Measurements from ENCODE around the gene MPZ. TPM values are rescaled to one million over a fixed set of nuclear protein-coding genes. Genes with fewer than 3 reads are reported as not detected.

Gene MPZ
- total RNA-seq, 1 donor from 2014 or later = 2.3 TPM

DNA sequence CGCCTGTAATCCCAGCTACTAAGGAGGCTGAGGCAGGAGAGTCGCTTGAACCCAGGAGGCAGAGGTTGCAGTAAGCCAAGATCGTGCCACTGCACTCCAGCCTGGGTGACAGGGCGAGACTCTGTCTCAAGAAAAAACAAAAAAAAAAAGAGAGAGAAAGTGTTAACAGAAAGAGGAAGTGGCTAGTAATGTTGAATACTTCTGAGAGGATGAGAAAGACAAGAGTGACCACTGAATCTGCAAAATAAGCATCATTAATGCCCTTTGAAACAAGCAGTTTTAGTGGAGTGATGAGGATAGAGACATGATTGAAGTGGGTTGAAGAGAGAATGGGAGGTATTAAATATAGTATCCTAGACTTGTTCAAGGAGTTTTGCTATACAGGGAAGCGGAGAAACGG is 11.7 kb downstream of the MPZ start:
- Mint-ChIP-seq H3K4me1 (ENCODE audit: low read depth, unreplicated experiment) (no peaks in the 10 kb centered on the region), H3K27ac (ENCODE audit: unreplicated experiment) (no peak overlapping the region), H3K4me3 (ENCODE audit: unreplicated experiment) (no peak overlapping the region), H3K36me3 (ENCODE audit: low read depth, unreplicated experiment) (no peaks in the 10 kb centered on the region), H3K27me3 (ENCODE audit: low read depth, unreplicated experiment) (peaks cover 2% of the 10 kb centered on the region), H3K9me3 (ENCODE audit: unreplicated experiment) (no peaks in the 10 kb centered on the region)
- H3K4me2 ChIP-seq (ENCODE audit: low read length) = no peak overlapping the region
- no peak for FAIRE-seq
- no peak for DNase-seq (ENCODE audit: low read depth)
- no peak overlapping the region for H2AFZ ChIP-seq (ENCODE audit: low read depth, low read length)
- no peaks in the 10 kb centered on the region for H3K36me3 ChIP-seq (ENCODE audit: insufficient read depth, low read length)
- TF ChIP-seq, protein P1, sequence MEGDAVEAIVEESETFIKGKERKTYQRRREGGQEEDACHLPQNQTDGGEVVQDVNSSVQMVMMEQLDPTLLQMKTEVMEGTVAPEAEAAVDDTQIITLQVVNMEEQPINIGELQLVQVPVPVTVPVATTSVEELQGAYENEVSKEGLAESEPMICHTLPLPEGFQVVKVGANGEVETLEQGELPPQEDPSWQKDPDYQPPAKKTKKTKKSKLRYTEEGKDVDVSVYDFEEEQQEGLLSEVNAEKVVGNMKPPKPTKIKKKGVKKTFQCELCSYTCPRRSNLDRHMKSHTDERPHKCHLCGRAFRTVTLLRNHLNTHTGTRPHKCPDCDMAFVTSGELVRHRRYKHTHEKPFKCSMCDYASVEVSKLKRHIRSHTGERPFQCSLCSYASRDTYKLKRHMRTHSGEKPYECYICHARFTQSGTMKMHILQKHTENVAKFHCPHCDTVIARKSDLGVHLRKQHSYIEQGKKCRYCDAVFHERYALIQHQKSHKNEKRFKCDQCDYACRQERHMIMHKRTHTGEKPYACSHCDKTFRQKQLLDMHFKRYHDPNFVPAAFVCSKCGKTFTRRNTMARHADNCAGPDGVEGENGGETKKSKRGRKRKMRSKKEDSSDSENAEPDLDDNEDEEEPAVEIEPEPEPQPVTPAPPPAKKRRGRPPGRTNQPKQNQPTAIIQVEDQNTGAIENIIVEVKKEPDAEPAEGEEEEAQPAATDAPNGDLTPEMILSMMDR (IDR thresholded peaks at IDR 0.05; ENCODE audit: insufficient read depth, low read depth, low read length) = no peak
- no peak for TF ChIP-seq EZH2 (IDR thresholded peaks at IDR 0.05; ENCODE audit: insufficient read depth, low read length)
- no peaks in the 10 kb centered on the region for H3K79me2 ChIP-seq (ENCODE audit: insufficient read depth, low read length)
- H3K27ac ChIP-seq (ENCODE audit: low read depth, low read length) = no peak overlapping the region
- H3K9me3 ChIP-seq (ENCODE audit: insufficient read depth, low read depth, low read length) = no peaks in the 10 kb centered on the region
- H3K9ac ChIP-seq (ENCODE audit: low read length) = no peak overlapping the region
- H4K20me1 ChIP-seq (ENCODE audit: insufficient read depth, low read length) = no peaks in the 10 kb centered on the region
- H3K27me3 ChIP-seq (ENCODE audit: insufficient read depth, low read length) = no peaks in the 10 kb centered on the region
- H3K4me1 ChIP-seq (ENCODE audit: insufficient read depth, low read length) = no peaks in the 10 kb centered on the region
- H3K4me3 ChIP-seq (ENCODE audit: insufficient read depth, low read depth, low read length) = no peak overlapping the region

DNA sequence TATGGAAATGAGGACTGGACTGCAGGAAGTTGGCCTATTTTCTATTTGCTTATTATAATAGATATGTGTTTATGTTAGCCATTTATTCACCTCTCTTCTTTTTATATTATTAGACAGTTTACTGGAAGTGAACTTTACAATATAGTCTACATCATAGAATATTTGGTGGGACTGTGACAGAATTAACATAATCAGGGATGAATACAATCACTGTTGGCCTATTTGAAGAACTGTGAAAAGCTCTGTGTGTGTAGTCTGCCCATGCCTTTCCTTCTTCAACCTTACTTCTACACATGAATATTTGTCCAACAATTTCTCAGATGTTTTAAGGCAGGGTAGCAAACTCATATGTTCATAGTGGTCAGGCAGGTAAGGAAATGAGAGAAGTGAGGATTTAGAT is 12.4 kb downstream of the MPZ start:
- no peak overlapping the region for H3K9ac ChIP-seq (ENCODE audit: low read length)
- no peak overlapping the region for H3K27ac ChIP-seq (ENCODE audit: low read depth, low read length)
- H4K20me1 ChIP-seq (ENCODE audit: insufficient read depth, low read length) = no peaks in the 10 kb centered on the region
- no peaks in the 10 kb centered on the region for H3K9me3 ChIP-seq (ENCODE audit: insufficient read depth, low read depth, low read length)
- no peak for TF ChIP-seq EZH2 (IDR thresholded peaks at IDR 0.05; ENCODE audit: insufficient read depth, low read length)
- TF ChIP-seq, protein P1 (IDR thresholded peaks at IDR 0.05; ENCODE audit: insufficient read depth, low read depth, low read length) = no peak
- H3K4me2 ChIP-seq (ENCODE audit: low read length) = no peak overlapping the region
- no peak for DNase-seq (ENCODE audit: low read depth)
- H3K36me3 ChIP-seq (ENCODE audit: insufficient read depth, low read length) = no peaks in the 10 kb centered on the region
- FAIRE-seq = no peak
- Mint-ChIP-seq H3K4me1 (ENCODE audit: low read depth, unreplicated experiment) (no peaks in the 10 kb centered on the region), H3K27ac (ENCODE audit: unreplicated experiment) (no peak overlapping the region), H3K36me3 (ENCODE audit: low read depth, unreplicated experiment) (no peaks in the 10 kb centered on the region), H3K9me3 (ENCODE audit: unreplicated experiment) (no peaks in the 10 kb centered on the region), H3K4me3 (ENCODE audit: unreplicated experiment) (no peak overlapping the region), H3K27me3 (ENCODE audit: low read depth, unreplicated experiment) (peaks cover 2% of the 10 kb centered on the region)
- no peaks in the 10 kb centered on the region for H3K27me3 ChIP-seq (ENCODE audit: insufficient read depth, low read length)
- no peak overlapping the region for H3K4me3 ChIP-seq (ENCODE audit: insufficient read depth, low read depth, low read length)
- no peaks in the 10 kb centered on the region for H3K79me2 ChIP-seq (ENCODE audit: insufficient read depth, low read length)
- H3K4me1 ChIP-seq (ENCODE audit: insufficient read depth, low read length) = no peaks in the 10 kb centered on the region
- H2AFZ ChIP-seq (ENCODE audit: low read depth, low read length) = no peak overlapping the region

DNA sequence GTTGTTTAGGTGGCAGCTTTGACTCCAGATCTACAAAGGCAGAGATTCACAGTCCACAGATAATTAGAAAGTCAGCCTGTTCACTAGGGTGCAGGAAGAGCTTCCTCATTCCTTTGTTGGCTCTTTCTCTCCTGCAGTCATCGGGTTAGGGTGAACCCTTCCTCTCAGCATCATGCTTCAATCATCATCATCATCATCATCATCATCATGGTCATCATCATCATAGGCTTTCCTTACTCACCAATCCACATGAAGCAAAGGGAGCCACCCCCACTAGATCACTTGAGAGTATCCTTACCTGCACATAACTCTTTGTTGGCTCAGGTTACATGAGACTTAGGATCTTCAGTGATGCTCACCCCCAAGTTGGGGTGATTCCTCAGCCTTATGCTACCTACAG is 19.0 kb downstream of the MPZ start:
- H3K4me2 ChIP-seq (ENCODE audit: low read length) = no peak overlapping the region
- no peaks in the 10 kb centered on the region for H4K20me1 ChIP-seq (ENCODE audit: insufficient read depth, low read length)
- H3K27me3 ChIP-seq (ENCODE audit: insufficient read depth, low read length) = peaks cover 6% of the 10 kb centered on the region
- H3K4me1 ChIP-seq (ENCODE audit: insufficient read depth, low read length) = no peaks in the 10 kb centered on the region
- Mint-ChIP-seq H3K27ac (ENCODE audit: unreplicated experiment) (no peak overlapping the region), H3K4me1 (ENCODE audit: low read depth, unreplicated experiment) (no peaks in the 10 kb centered on the region), H3K9me3 (ENCODE audit: unreplicated experiment) (no peaks in the 10 kb centered on the region), H3K4me3 (ENCODE audit: unreplicated experiment) (no peak overlapping the region), H3K27me3 (ENCODE audit: low read depth, unreplicated experiment) (peaks cover 5% of the 10 kb centered on the region), H3K36me3 (ENCODE audit: low read depth, unreplicated experiment) (no peaks in the 10 kb centered on the region)
- H3K4me3 ChIP-seq (ENCODE audit: insufficient read depth, low read depth, low read length) = no peak overlapping the region
- no peak overlapping the region for H3K9ac ChIP-seq (ENCODE audit: low read length)
- no peak overlapping the region for H2AFZ ChIP-seq (ENCODE audit: low read depth, low read length)
- no peaks in the 10 kb centered on the region for H3K79me2 ChIP-seq (ENCODE audit: insufficient read depth, low read length)
- TF ChIP-seq, protein P1 (IDR thresholded peaks at IDR 0.05; ENCODE audit: insufficient read depth, low read depth, low read length) = no peak
- no peak for TF ChIP-seq EZH2 (IDR thresholded peaks at IDR 0.05; ENCODE audit: insufficient read depth, low read length)
- DNase-seq (ENCODE audit: low read depth) (no peak), FAIRE-seq (no peak)
- no peaks in the 10 kb centered on the region for H3K36me3 ChIP-seq (ENCODE audit: insufficient read depth, low read length)
- H3K27ac ChIP-seq (ENCODE audit: low read depth, low read length) = no peak overlapping the region
- H3K9me3 ChIP-seq (ENCODE audit: insufficient read depth, low read depth, low read length) = no peaks in the 10 kb centered on the region
